Activated CD4-positive, alpha-beta T cell treated with anti-CD3 and anti-CD28 coated beads, Interleukin-2, amount 10 ng/mL, durations not matched to agents 7 days and 5 days (primary cell): Measurements from ENCODE around the gene IL2RA. TPM values are rescaled to one million over a fixed set of nuclear protein-coding genes. Genes with fewer than 3 reads are reported as not detected.

Experiments
- CTCF ChIA-PET: fragments of 350-600 bp; sonication (Branson Sonifier 250); formaldehyde crosslinking; loops from one replicate; lab custom pipeline; 2021; ENCODE audit warnings: antibody characterized with exemption; lab: Charles Lee
- POLR2A ChIA-PET: fragments of 350-600 bp; sonication (Branson Sonifier 250); formaldehyde crosslinking; loops from one replicate; lab custom pipeline; 2021; ENCODE audit warnings: antibody characterized with exemption; lab: Charles Lee
- DNase-seq: peaks from one replicate; pipeline ENCODE4 v3.0.0-alpha.2; 2020
- H3K27ac Mint-ChIP-seq: one replicate; pipeline ENCODE4 v1.8.0; 2021; ENCODE audit warnings: mild to moderate bottlenecking, moderate library complexity, mixed read lengths
- H3K27me3 Mint-ChIP-seq: one replicate; pipeline ENCODE4 v1.8.0; 2021; ENCODE audit warnings: mixed read lengths
- H3K36me3 Mint-ChIP-seq: one replicate; pipeline ENCODE4 v1.8.0; 2021; ENCODE audit warnings: low read depth, mixed read lengths
- H3K4me1 Mint-ChIP-seq: one replicate; pipeline ENCODE4 v1.8.0; 2021; ENCODE audit warnings: mixed read lengths
- H3K4me3 Mint-ChIP-seq: one replicate; pipeline ENCODE4 v1.8.0; 2021; ENCODE audit warnings: mild to moderate bottlenecking, moderate library complexity, mixed read lengths
- H3K9me3 Mint-ChIP-seq: one replicate; pipeline ENCODE4 v1.8.0; 2021; ENCODE audit warnings: mixed read lengths
- total RNA-seq, 2 experiments: library from RNA; stranded (reverse); gene quantifications; one replicate each; pipeline ENCODE4 v1.2.3, GENCODE V29; 2021

IL2RA gene
- total RNA-seq, 2 experiments from 2014 or later: 124 to 142 TPM

- DNase-seq: no peak
- Mint-ChIP-seq H3K27me3 (peaks cover 2% of the 10 kb centered on the region), H3K27ac (no peak overlapping the region), H3K4me1 (peaks cover 66% of the 10 kb centered on the region), H3K4me3 (no peak overlapping the region), H3K9me3 (peaks cover 12% of the 10 kb centered on the region), H3K36me3 (peaks cover 12% of the 10 kb centered on the region)
- ChIA-PET CTCF (interaction anchor here (0.9 kb wide), 1 partner anchor 9 kb away, joined by 3 read pairs; no protein-coding TSS in a partner anchor), POLR2A (interaction anchor here (0.5 kb wide), 1 partner anchor 305 kb away, joined by 3 read pairs; no protein-coding TSS in a partner anchor)
Measured at GRCh38 chr10:6079044-6079443, 16.9 kb upstream of the IL2RA start.

DNA sequence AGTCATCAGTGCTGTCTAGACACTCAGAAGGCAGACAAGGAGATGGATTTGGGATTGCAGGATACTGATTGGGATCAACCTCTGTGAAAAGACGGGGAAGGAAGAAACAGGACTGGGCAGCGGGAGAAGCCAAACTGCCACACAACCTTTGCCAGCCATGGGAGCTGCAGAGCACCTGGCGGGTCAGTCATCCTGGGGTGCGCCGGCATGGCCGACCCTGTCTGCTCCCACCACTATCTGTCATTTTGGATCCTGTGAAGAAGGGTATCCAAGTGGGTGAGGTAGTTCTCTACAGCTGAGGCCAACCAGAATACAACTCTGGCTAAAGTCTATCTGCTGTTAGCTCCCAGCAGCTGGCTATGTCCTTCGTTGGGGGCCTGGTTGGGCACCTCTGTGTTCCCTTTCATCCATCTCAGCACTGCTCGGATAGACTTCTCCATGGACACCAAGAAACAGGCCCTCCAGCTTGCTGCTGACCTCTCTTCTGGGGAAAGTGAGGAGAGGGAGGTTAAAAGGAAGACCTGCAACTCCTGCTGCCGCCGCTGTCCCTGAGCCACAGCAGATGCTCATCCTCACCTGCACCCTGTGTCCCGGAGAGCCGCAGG is 15.0 kb upstream of the IL2RA start:
- DNase-seq: no peak

DNA sequence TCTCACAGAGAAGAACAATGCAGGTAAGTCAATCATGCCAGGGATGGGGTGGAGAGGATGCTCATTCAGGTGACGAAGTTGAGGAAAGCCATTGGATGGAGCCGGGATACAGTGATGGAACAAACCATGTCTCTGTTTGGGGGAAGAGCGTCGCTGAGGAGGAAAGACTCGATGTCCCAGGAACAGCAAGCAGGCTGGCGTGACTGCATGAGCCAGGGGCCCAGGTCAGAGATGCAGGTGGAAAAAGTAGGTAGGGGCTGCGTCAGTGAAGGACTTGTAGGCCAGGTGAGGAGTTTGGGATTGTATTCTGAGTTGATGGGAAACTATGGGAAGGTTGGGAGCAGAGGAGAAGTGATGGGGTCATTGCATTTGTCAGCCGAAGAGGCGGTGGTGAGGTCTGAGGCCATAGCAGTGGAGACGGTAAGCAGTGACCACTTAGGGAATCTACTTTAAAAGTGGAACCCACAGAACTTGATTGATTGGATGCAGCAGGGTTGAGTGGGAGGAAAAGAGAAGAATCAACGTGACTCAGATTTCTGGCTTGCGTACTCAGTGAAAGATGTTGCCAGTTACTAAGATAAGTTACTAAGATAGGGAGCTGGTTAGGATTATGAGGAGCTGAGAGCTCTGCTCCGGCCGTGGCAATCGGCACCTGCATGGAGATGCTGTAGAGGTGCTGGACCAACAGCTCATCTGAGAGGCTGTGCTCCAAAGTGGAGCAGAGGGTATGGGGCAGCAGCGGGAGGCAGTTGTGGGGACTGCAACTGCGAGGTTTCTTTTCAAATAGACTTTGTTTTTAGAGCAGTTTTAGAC is 12.5 kb upstream of the IL2RA start:
- POLR2A ChIA-PET: no interaction called here

More for the DNA sequence above, 15.0 kb upstream of the IL2RA start:
- CTCF ChIA-PET: interaction anchor here (0.5 to 3.3 kb wide), 3 partner anchors 9 to 408 kb away, joined by 3 to 19 read pairs (median 3); no protein-coding TSS in a partner anchor
- Mint-ChIP-seq H3K9me3 (peaks cover 6% of the 10 kb centered on the region), H3K36me3 (peaks cover 8% of the 10 kb centered on the region), H3K4me1 (peaks cover 64% of the 10 kb centered on the region), H3K27ac (no peak overlapping the region), H3K4me3 (no peak overlapping the region), H3K27me3 (peaks cover 2% of the 10 kb centered on the region)
- POLR2A ChIA-PET: no interaction called here

DNA sequence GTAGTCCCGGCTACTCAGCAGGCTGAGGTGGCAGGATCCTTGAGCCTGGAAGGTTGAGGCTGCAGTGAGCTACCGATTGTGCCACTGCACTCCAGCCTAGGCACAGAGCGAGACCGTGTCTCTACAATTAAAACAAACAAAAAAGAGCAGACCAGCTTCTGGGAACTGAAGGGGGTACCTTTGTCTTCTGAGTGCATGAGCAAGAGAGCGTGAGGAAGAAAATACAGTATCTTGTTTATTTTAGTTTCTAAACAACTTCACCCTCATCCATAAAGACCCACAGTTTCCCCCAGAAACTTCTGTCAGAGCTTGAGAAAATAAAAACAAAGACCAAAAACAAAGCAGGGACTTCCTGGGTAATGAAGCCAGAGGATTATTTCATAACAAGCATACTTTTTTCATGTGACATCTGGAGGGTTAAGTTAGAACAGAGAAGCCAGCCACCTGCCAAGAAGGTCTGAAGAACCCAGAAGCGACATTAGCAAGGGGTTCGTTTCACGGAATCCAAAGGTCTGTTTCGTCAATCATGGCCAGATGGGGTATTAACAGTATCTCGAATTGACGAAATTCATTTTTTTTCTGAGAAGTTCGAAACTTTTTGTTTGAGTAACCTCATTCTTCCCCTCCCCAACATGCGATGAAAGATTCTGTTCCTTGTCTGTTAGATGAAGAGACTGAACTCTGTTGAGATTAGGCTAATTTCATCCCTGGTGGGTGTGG is 10.2 kb upstream of the IL2RA start:
- peaks cover 5% of the 10 kb centered on the region for H3K36me3 Mint-ChIP-seq
- H3K27ac Mint-ChIP-seq: peak overlapping the region; percentile 97
- ChIA-PET CTCF (interaction anchor here (1.0 to 8.8 kb wide), 10 partner anchors 9 to 130 kb away, joined by 3 to 83 read pairs (median 4); no protein-coding TSS in a partner anchor), POLR2A (interaction anchor here (1.0 to 1.5 kb wide), 2 partner anchors 11 to 14 kb away, joined by 3 to 6 read pairs; no protein-coding TSS in a partner anchor)
- no peak for DNase-seq
- H3K9me3 Mint-ChIP-seq: no peaks in the 10 kb centered on the region
- peaks cover 2% of the 10 kb centered on the region for H3K27me3 Mint-ChIP-seq
- H3K4me1 Mint-ChIP-seq: peaks cover 87% of the 10 kb centered on the region
- H3K4me3 Mint-ChIP-seq: peak overlapping the region; percentile 35

More for the DNA sequence above, 12.5 kb upstream of the IL2RA start:
- Mint-ChIP-seq H3K4me1 (peaks cover 72% of the 10 kb centered on the region), H3K36me3 (peaks cover 5% of the 10 kb centered on the region), H3K27ac (peak overlapping the region; percentile 63), H3K9me3 (no peaks in the 10 kb centered on the region), H3K27me3 (peaks cover 2% of the 10 kb centered on the region), H3K4me3 (no peak overlapping the region)
- CTCF ChIA-PET: interaction anchor here (1.1 to 8.8 kb wide), 4 partner anchors 9 to 128 kb away, joined by 4 to 83 read pairs (median 13); partner anchors contain the start of gene PFKFB3
- DNase-seq: no peak

DNA sequence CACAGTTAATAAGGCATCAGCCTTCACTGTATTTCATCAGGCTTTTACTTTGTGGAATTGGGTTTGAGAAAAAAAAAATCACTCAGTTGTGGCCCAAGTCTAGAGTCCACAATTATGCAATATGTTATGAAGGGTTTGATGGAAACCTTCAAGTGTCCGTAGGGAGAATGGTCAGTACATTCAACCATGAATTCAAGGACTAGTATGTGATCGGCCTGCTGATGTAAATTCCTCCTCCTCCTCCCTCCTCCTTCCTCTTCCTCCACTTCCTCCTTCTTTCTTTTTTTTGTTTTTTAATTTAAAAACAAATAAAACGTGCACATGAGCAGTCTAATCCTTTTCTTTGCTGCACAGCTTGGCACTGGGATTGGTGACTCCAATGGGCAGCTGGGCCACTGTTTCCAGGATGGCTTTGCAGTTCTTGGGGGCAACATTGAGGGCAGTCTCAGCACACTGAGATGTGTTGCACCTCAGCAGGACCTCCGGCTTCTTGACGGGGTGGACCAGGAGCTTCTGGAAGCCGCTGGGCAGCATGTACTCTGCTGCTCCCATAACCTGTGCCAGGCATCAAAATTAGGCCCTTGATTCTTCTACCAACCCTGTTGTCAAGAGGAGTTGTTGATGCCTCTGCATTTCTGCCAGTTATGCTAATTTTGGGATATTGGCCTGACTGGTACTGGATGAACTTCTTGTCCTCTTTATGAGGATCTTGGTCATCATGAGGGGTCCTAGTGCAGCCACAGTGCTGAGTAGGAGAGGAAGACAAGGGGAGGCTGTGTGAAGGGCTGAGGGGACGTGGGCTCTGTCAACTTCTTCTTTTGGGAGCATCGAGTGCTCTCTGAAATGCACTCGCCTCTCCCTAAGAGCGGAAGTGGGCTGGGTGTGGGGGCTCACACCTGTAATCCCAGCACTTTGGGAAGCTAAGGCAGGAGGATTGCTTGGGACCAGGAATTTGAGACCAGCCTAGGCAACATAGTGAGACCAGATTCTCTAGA is 9.3 kb upstream of the IL2RA start:
- peak overlapping the region; percentile 97 for H3K27ac Mint-ChIP-seq
- POLR2A ChIA-PET: interaction anchor here (1.5 kb wide), 1 partner anchor 12 kb away, joined by 6 read pairs; no protein-coding TSS in a partner anchor
- DNase-seq: no peak

GRCh38 chr10:6070660-6071059 is 8.5 kb upstream of the IL2RA start:
- Mint-ChIP-seq H3K27ac (peak overlapping the region; percentile 97), H3K4me3 (no peak overlapping the region), H3K36me3 (peaks cover 5% of the 10 kb centered on the region), H3K27me3 (no peaks in the 10 kb centered on the region), H3K4me1 (peaks cover 95% of the 10 kb centered on the region), H3K9me3 (no peaks in the 10 kb centered on the region)
- ChIA-PET POLR2A (no interaction called here), CTCF (interaction anchor here (1.3 to 8.8 kb wide), 3 partner anchors 13 to 20 kb away, joined by 4 to 83 read pairs (median 11); no protein-coding TSS in a partner anchor)
- DNase-seq: no peak

More for the DNA sequence above, 9.3 kb upstream of the IL2RA start:
- Mint-ChIP-seq H3K36me3 (peaks cover 5% of the 10 kb centered on the region), H3K9me3 (no peaks in the 10 kb centered on the region), H3K4me1 (peaks cover 94% of the 10 kb centered on the region), H3K4me3 (peak overlapping the region; percentile 35), H3K27me3 (no peaks in the 10 kb centered on the region)
- CTCF ChIA-PET: interaction anchor here (1.1 to 8.8 kb wide), 8 partner anchors 9 to 22 kb away, joined by 3 to 83 read pairs (median 4); partner anchors contain the start of gene IL2RA

DNA sequence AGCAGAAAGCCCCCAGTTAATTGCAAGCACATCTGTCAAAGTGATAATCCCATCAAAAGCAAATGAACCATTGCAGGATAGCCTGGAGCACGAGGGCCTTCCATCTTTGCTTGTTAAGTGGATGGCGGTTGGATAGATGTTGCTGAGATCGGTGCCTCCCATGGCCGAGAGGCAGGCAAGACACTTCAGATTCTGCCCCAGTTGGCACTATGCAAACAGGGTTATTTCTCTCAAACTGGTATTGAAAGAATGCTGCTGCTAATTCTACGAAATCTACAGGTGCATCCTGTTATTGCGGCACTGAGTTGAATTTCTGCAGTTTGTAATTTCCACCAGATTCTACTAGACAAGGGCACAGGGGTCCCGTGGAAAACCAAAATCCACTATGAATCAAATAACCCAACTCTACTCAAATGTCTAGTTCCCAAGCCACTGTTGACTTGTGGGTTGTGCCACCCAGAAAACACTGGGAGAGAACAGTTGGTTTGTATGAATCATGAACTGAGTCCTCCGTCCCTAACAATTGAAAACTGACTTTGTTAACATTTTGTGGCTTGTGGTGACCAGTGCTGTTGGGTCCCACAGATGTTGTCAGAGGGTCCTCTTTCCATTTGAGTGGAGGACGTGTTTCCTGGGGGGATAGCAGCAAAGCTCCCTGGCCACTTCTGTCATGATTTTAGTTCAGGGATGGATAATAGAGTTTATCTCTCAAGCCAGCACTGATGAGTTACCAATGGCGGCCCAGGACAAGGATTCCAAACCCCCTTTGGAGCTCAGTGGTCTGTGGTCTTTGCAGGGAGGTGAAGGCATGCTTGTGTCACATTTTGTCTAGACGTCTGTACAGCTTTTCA is 7.1 kb upstream of the IL2RA start:
- CTCF ChIA-PET: interaction anchor here (0.6 to 8.8 kb wide), 8 partner anchors 14 to 646 kb away, joined by 3 to 83 read pairs (median 4); no protein-coding TSS in a partner anchor
- Mint-ChIP-seq H3K4me1 (peaks cover 98% of the 10 kb centered on the region), H3K27ac (peak overlapping the region; percentile 97), H3K36me3 (peaks cover 7% of the 10 kb centered on the region), H3K27me3 (no peaks in the 10 kb centered on the region), H3K9me3 (no peaks in the 10 kb centered on the region), H3K4me3 (peak overlapping the region; percentile 71)
- POLR2A ChIA-PET: interaction anchor here (0.6 to 0.9 kb wide), 2 partner anchors 15 to 18 kb away, joined by 3 to 4 read pairs; no protein-coding TSS in a partner anchor
- DNase-seq: peak; percentile 49

DNA sequence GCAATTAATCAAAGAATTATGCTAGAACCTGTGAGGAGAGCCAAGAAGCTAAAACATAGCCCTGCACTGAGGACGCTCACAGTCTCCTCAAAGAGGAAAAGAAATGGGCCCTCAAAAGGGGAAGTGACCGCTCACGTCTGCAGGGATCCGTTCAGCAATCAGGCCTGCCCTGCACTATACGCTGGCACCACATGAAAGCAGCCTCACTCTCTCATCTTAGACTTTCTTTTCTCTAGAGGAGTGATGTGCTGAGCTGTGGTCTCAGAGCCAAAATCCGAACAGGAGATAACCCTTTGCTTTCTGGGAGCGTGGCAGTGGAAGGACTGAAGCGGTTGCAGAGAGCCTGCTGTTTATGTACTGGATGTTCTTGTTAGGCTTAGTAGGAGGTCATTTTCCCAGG is 6.3 kb upstream of the IL2RA start:
- CTCF ChIA-PET: interaction anchor here (0.8 to 8.8 kb wide), 6 partner anchors 15 to 97 kb away, joined by 3 to 83 read pairs (median 4); no protein-coding TSS in a partner anchor
- peak; percentile 79 for DNase-seq
- no peaks in the 10 kb centered on the region for H3K27me3 Mint-ChIP-seq
- POLR2A ChIA-PET: interaction anchor here (0.6 to 1.1 kb wide), 3 partner anchors 16 to 99 kb away, joined by 3 to 5 read pairs (median 4); no protein-coding TSS in a partner anchor
- H3K27ac Mint-ChIP-seq: peak overlapping the region; percentile 97
- H3K36me3 Mint-ChIP-seq: peaks cover 7% of the 10 kb centered on the region
- no peaks in the 10 kb centered on the region for H3K9me3 Mint-ChIP-seq
- H3K4me1 Mint-ChIP-seq: peaks cover 94% of the 10 kb centered on the region
- H3K4me3 Mint-ChIP-seq: peak overlapping the region; percentile 71

DNA sequence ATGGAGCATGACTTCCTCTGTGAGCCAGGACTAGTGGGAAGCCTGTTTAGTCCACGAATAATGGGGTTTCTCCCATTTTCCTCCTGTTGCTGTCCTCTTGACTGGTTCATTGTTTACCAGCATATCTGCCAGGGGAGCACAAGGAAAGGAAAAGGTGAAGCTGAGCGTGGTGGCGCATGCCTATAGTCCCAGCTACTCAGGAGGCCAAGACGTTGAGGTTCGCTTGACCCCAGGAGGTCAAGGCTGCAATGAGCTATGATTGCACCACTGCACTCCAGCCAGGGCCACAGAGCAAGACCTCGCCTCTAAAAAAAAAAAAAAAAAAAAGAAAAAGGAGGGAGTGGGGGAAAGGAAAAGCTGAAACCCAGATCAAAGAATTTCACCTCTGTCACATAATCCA is 5.8 kb upstream of the IL2RA start:
- DNase-seq: no peak
- H3K4me3 Mint-ChIP-seq: peak overlapping the region; percentile 71
- H3K4me1 Mint-ChIP-seq: peaks cover 91% of the 10 kb centered on the region
- CTCF ChIA-PET: interaction anchor here (0.8 to 8.8 kb wide), 7 partner anchors 8 to 97 kb away, joined by 3 to 83 read pairs (median 5); no protein-coding TSS in a partner anchor
- POLR2A ChIA-PET: interaction anchor here (0.6 to 1.1 kb wide), 3 partner anchors 16 to 99 kb away, joined by 3 to 5 read pairs (median 4); no protein-coding TSS in a partner anchor
- no peaks in the 10 kb centered on the region for H3K9me3 Mint-ChIP-seq
- no peaks in the 10 kb centered on the region for H3K27me3 Mint-ChIP-seq
- peaks cover 7% of the 10 kb centered on the region for H3K36me3 Mint-ChIP-seq
- peak overlapping the region; percentile 97 for H3K27ac Mint-ChIP-seq

DNA sequence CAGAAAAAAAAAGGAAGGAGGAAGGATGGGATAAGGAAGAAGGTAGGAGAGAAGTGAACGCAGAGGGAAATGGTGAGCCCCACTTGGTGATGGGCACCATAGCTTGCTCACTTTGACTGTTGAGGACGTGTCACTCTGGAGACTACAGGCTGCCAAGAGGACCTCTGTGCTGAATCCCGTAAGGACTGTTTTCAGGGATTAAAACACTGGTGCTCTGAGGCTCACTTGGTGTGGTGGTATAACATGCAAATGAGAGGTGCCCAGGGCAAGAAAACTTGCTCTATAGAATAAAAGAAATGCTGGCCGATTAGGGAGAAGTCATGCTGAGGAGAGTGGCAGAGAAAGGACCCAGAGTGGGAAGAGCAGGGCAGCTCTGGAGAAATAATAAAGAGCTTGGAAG is 5.3 kb upstream of the IL2RA start:
- no peaks in the 10 kb centered on the region for H3K27me3 Mint-ChIP-seq
- peaks cover 7% of the 10 kb centered on the region for H3K36me3 Mint-ChIP-seq
- ChIA-PET POLR2A (no interaction called here), CTCF (interaction anchor here (0.7 to 8.8 kb wide), 7 partner anchors 9 to 136 kb away, joined by 3 to 83 read pairs (median 4); partner anchors contain the start of gene PFKFB3)
- peak overlapping the region; percentile 97 for H3K27ac Mint-ChIP-seq
- no peaks in the 10 kb centered on the region for H3K9me3 Mint-ChIP-seq
- peak overlapping the region; percentile 71 for H3K4me3 Mint-ChIP-seq
- peaks cover 91% of the 10 kb centered on the region for H3K4me1 Mint-ChIP-seq
- no peak for DNase-seq
